Heart left ventricle (tissue), 16 donors: ENCODE measurements around the gene RGL3. TPM values are rescaled to one million over a fixed set of nuclear protein-coding genes. Genes with fewer than 3 reads are reported as not detected.
"Not testable (repeated sequence)": the region's sequence is repeated elsewhere in the genome, so short reads cannot be mapped to it uniquely, and the experiment has no call there.

Experiments used
- ATAC-seq, 4 donors: fragments of 200-7000 bp; cut with Tn5 transposase; one replicate each; pipeline ENCODE4 v1.9.1; 2020 to 2022; ENCODE audit warnings: moderate library complexity in 4 of 4, mild to moderate bottlenecking in 3 of 4, moderate number of reproducible peaks in 1 of 4
- DNase-seq, 5 donors: peaks; one replicate each; pipeline ENCODE4 v3.0.0-alpha.2; 2020
- H3K27ac ChIP-seq, 12 donors: fragments of 200-600 bp; sonication (generic) in 4 of 12; one replicate each; pipeline versions ENCODE4 v1.5.0 to v1.8.0; 2016 to 2022; ENCODE audit warnings: mild to moderate bottlenecking in 2 of 12
- H3K27me3 ChIP-seq, 9 donors: fragments of 200-600 bp; sonication (generic) in 2 of 9; one replicate each; pipeline versions ENCODE4 v1.5.1 to v1.8.0; 2016 to 2022; ENCODE audit warnings: mild to moderate bottlenecking in 3 of 9
- H3K36me3 ChIP-seq, 9 donors: fragments of 200-600 bp; sonication (generic) in 2 of 9; one replicate each; pipeline versions ENCODE4 v1.5.0 to v1.8.0; 2018 to 2022; ENCODE audit warnings: mild to moderate bottlenecking in 2 of 9
- H3K4me1 ChIP-seq, 12 donors: fragments of 200-600 bp; sonication (generic) in 4 of 12; one replicate each; pipeline versions ENCODE4 v1.5.0 to v1.8.0; 2016 to 2022; ENCODE audit warnings: mild to moderate bottlenecking in 3 of 12
- H3K4me3 ChIP-seq, 12 donors: fragments of 200-600 bp; sonication (generic) in 4 of 12; one replicate each; pipeline versions ENCODE4 v1.5.0 to v1.8.0; 2017 to 2022; ENCODE audit warnings: mild to moderate bottlenecking in 9 of 12, moderate library complexity in 4 of 12
- H3K9me3 ChIP-seq, 12 donors: fragments of 200-600 bp; sonication (generic) in 4 of 12; one replicate each; pipeline versions ENCODE4 v1.5.0 to v1.8.0; 2016 to 2022; ENCODE audit warnings: mild to moderate bottlenecking in 1 of 12
- POLR2A ChIP-seq, 2 donors: fragments of 450-650 bp; IDR thresholded peaks; one replicate each; pipeline ENCODE4 v1.6.1; 2017; ENCODE audit warnings: antibody characterized with exemption in 2 of 2, mild to moderate bottlenecking in 2 of 2, moderate library complexity in 2 of 2
- WGBS, 4 donors: extraction: QIAGEN DNeasy Blood & Tissue Kit in 2 of 4; methylation state at CpG; one replicate each; pipeline versions ENCODE4 v1.1.5 to v1.1.7; 2013 to 2018; 5-methylcytosine and 5-hydroxymethylcytosine counted together
- intact Hi-C, 10 donors: fragments of 100-400 bp; cut with DNase I; formaldehyde crosslinking; loops; one replicate each; pipeline versions ENCODE4 v1.11.1 to v1.14.2; 2022
- polyA plus RNA-seq, 2 donors: library from polyadenylated mRNA; stranded (reverse); fragments of 200-250 nt; gene quantifications; one replicate each; pipeline ENCODE4 v1.2.3, GENCODE V29; 2013
- total RNA-seq, 9 donors: library from RNA; depleted of rRNA in 2 of 9; stranded (reverse); fragments of >200 nt in 2 of 9; fragmentation: NEBNext Ultra II Directional in 3 of 9; extraction: Animal tissue kit (Norgen Biotek cat#: 25700) in 3 of 9; gene quantifications; one replicate each; pipeline versions ENCODE4 v1.1.0 to v1.2.4, GENCODE V29; 2016 to 2023
- TF ChIP-seq, protein P1 (sequence below), 12 donors: fragments of 200-600 bp; sonication (generic) in 4 of 12; IDR thresholded peaks; one replicate each; pipeline versions ENCODE4 v1.5.0 to v1.8.0; 2018 to 2022; ENCODE audit warnings: antibody characterized with exemption in 12 of 12, mild to moderate bottlenecking in 5 of 12
- donor health status: ischemic (EF 13 %, LVEDD 7.1; RV severe dilation, severe dysfunction).
- donor health status: healthy with polysubstance abuse.
- donor health status: DM: no; HTN: yes; CAD: no.
- donor health status: DM: no; HTN: no; CAD: no.
- donor health status: ischemic (EF 25% LVEDD 6.9; RV normal size, moderate dysfunction).
- donor health status: ischemic (EF 25% LVEDD 5.7; RV mildly dilated, moderate dysfunction).
- donor health status: healthy.
- donor health status: DM: yes; HTN: yes; CAD: no.
- donor health status: ischemic (EF 35%, LVEDD 5.7; RV mildly dilated, moderate dysfunction).
- donor health status: nonischemic (EF 11% LVEDD 7.7; RV severe dilation, severe dysfunction).
- donor health status: DM: yes; HTN: yes; CAD: no.
- donor health status: PGD.
- donor health status: ischemic (EF 29% LVEDD 5.4; RV normal size, mild dysfunction).
- donor health status: nonischemic (EF 23%, LVEDD 6.1; RV moderate dilation, normal function).

The RGL3 gene
- total and polyA plus RNA-seq, 11 donors = 2.1 to 11.3 (median 4.0) TPM

DNA sequence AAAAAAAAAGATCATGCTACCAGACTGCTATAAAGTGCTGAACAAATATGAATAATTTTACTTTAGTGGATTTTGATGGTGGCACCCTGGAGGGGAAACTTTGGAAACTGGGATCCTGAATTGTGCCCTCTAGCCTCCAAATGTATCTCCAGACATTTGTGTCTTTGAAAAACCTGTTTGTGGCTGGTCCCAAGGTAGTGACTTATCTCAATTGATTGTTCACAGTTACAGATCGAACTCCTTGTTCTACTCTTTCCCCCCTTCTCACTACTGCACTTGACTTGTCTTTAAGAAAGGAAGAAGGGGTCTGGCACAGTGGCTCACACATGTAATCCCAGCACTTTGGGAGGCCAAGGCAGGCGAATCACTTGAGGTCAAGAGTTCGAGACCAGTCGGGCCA, 10.5 kb downstream of the RGL3 start:
- H3K9me3 ChIP-seq = no peaks in the 10 kb centered on the region
- no peak overlapping the region for H3K4me3 ChIP-seq
- intact Hi-C loops = no loop called here
- H3K27me3 ChIP-seq = peaks cover 0 to 10% (median 0%) of the 10 kb centered on the region in 9 donors
- WGBS, 4 donors = 85 to 90% (median 88%) methylated on average over 4 of the region's 4 CpGs
- H3K36me3 ChIP-seq = peaks cover 0 to 5% (median 0%) of the 10 kb centered on the region in 9 donors
- H3K27ac ChIP-seq = no peak overlapping the region
- DNase-seq = no peak
- TF ChIP-seq, protein P1, sequence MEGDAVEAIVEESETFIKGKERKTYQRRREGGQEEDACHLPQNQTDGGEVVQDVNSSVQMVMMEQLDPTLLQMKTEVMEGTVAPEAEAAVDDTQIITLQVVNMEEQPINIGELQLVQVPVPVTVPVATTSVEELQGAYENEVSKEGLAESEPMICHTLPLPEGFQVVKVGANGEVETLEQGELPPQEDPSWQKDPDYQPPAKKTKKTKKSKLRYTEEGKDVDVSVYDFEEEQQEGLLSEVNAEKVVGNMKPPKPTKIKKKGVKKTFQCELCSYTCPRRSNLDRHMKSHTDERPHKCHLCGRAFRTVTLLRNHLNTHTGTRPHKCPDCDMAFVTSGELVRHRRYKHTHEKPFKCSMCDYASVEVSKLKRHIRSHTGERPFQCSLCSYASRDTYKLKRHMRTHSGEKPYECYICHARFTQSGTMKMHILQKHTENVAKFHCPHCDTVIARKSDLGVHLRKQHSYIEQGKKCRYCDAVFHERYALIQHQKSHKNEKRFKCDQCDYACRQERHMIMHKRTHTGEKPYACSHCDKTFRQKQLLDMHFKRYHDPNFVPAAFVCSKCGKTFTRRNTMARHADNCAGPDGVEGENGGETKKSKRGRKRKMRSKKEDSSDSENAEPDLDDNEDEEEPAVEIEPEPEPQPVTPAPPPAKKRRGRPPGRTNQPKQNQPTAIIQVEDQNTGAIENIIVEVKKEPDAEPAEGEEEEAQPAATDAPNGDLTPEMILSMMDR (IDR thresholded peaks at IDR 0.05) = no peak
- TF ChIP-seq POLR2A (IDR thresholded peaks at IDR 0.05) = no peak
- no peak for ATAC-seq
- peaks cover 0 to 9% (median 0%) of the 10 kb centered on the region in 12 donors for H3K4me1 ChIP-seq

DNA sequence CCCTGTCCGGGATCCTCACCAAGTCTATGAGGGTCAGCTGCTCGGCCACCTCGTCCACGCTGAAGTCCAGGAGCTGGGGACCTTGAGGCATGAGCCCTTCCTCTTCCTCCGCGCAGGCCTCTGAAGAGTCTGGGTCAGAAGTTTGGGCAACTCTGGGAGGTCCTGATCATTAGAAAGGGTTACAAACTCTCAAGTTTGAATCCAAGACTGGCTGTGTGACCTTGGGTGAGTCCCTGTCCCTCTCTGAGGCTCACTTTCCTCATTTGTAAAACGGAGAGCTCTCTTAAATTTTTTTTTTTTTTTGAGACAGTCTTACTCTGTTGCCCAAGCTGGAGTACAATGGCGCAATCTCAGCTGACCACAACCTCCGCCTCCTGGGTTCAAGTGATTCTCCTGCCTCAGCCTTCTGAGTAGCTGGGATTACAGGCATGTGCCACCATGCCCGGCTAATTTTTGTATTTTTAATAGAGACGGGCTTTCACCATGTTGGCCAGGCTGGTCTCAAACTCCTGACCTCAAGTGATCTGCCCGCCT, 12.3 kb downstream of the RGL3 start:
- H3K9me3 ChIP-seq, intact Hi-C loops, H3K27ac ChIP-seq, H3K4me1 ChIP-seq, H3K27me3 ChIP-seq, H3K4me3 ChIP-seq, ATAC-seq, H3K36me3 ChIP-seq, DNase-seq: not testable (repeated sequence)
- 76 to 81% (median 77%) methylated on average over 11 to 12 of the region's 12 CpGs for WGBS, 4 donors

DNA sequence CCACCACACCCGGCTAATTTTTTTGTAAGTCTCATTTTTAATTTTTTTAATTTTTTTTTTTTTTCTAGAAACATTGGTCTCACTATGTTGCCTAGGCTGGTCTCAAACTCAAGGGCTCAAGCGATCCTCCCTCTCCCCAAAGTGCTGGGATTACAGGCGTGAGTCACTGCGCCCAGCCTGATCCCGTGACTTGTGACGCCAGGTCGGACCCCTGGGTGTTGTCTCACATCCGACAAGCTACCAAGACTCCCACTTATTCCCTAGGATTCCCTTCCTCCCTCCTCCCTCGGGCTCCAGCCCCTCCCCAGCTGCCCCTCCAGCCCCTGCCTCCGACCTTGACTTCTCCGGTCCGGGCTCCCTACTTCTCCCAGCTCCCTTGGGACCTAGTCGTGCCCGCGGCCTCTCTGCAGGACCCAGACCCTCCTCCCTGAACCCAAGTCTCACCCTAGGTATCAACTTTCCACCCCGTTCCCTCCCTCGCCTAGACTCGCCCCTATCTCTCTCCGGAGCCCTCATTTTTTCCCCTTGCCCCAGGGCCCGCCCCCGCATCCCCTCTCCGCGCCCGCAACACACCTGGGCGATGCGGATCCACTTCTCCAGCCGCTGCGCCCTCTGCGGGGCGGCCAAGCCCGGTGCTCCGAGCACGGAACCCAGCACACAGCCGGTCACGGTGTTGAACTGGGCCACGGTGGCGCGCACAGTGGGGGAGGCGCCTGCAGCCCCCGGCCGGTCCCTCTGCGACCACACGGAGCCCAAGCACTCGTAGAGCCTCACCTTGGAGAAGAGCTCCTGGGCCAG, 13.1 kb downstream of the RGL3 start:
- intact Hi-C loops = no loop called here
- peaks cover 0 to 10% (median 0%) of the 10 kb centered on the region in 9 donors for H3K27me3 ChIP-seq
- H3K4me1 ChIP-seq = peaks cover 0 to 9% (median 0%) of the 10 kb centered on the region in 12 donors
- no peak for TF ChIP-seq POLR2A (IDR thresholded peaks at IDR 0.05)
- TF ChIP-seq, protein P1 (IDR thresholded peaks at IDR 0.05) = peak in 9 of 12 donors; percentile 23 to 54 (median 33)
- DNase-seq (peak in 1 of 5 donors; percentile 28), ATAC-seq (peak; percentile 45 to 80 (median 60))
- WGBS, 4 donors = 24 to 36% (median 31%) methylated on average over 37 to 44 of the region's 44 CpGs
- no peak overlapping the region for H3K4me3 ChIP-seq
- H3K9me3 ChIP-seq = no peaks in the 10 kb centered on the region
- H3K36me3 ChIP-seq = peaks cover 0 to 4% (median 0%) of the 10 kb centered on the region in 9 donors
- H3K27ac ChIP-seq = no peak overlapping the region

DNA sequence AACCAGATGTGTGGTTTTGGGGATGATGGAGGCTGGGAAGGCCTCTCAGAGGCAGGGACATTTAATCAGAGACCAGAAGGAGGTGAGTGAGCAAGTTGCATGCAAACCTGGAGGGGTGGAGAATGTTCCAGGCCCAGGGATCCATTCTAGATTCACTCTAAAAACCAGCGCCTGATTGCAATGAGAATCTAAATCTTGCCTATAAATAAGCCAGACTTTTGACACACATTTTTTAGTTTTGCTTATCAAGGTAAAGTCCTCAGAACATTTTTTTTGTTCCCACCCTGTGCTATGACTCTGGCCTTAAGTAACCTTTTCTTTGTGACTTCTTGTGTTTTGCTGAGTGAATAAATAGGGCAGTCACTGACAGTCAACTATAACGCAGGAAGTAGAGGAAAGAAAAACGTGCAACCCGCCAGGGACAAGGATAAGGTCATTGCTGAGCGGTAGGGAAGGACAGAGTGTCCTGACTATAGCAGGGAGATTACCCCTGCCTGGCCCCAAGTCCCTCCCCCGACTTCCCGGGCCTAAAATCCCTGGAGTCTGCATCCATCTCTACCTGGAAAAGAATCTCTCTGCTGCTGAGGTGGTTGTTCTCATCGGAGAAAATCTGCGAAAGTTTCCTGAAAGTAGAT, 14.4 kb downstream of the RGL3 start:
- Histone ChIP-seq H3K36me3 (peaks cover 0 to 4% (median 0%) of the 10 kb centered on the region in 9 donors), H3K27ac (peak overlapping the region in 2 of 12 donors; percentile 25 to 40), H3K27me3 (peaks cover 0 to 10% (median 0%) of the 10 kb centered on the region in 9 donors), H3K4me1 (peaks cover 0 to 9% (median 0%) of the 10 kb centered on the region in 12 donors), H3K4me3 (no peak overlapping the region), H3K9me3 (no peaks in the 10 kb centered on the region)
- DNase-seq = no peak
- intact Hi-C loops = no loop called here
- ATAC-seq = peak; percentile 31 to 68 (median 52)
- 41 to 44% (median 43%) methylated on average over 9 of the region's 9 CpGs for WGBS, 4 donors
- no peak for TF ChIP-seq POLR2A (IDR thresholded peaks at IDR 0.05)
- TF ChIP-seq, protein P1 (IDR thresholded peaks at IDR 0.05) = no peak
